Dermis blood vessel endothelial cell (primary cell): ENCODE measurements around the gene PTRHD1. TPM values are rescaled to one million over a fixed set of nuclear protein-coding genes. Genes with fewer than 3 reads are reported as not detected.
A peak's percentile ranks its signal among the peaks of the same experiment; 100 is the strongest.
"Not testable (repeated sequence)": the region's sequence is repeated elsewhere in the genome, so short reads cannot be mapped to it uniquely, and the experiment has no call there.

Experiments
- DNase-seq: peaks from one replicate; pipeline ENCODE4 v3.0.0; 2010
- total RNA-seq: library from RNA; depleted of rRNA; stranded (reverse); fragments of >200 nt; gene quantifications from 2 replicates; pipeline ENCODE4 v1.2.3, GENCODE V29; 2014

The PTRHD1 gene, protein sequence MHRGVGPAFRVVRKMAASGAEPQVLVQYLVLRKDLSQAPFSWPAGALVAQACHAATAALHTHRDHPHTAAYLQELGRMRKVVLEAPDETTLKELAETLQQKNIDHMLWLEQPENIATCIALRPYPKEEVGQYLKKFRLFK
- total RNA-seq: 22.2 and 41.9 TPM in 2 replicates

DNA sequence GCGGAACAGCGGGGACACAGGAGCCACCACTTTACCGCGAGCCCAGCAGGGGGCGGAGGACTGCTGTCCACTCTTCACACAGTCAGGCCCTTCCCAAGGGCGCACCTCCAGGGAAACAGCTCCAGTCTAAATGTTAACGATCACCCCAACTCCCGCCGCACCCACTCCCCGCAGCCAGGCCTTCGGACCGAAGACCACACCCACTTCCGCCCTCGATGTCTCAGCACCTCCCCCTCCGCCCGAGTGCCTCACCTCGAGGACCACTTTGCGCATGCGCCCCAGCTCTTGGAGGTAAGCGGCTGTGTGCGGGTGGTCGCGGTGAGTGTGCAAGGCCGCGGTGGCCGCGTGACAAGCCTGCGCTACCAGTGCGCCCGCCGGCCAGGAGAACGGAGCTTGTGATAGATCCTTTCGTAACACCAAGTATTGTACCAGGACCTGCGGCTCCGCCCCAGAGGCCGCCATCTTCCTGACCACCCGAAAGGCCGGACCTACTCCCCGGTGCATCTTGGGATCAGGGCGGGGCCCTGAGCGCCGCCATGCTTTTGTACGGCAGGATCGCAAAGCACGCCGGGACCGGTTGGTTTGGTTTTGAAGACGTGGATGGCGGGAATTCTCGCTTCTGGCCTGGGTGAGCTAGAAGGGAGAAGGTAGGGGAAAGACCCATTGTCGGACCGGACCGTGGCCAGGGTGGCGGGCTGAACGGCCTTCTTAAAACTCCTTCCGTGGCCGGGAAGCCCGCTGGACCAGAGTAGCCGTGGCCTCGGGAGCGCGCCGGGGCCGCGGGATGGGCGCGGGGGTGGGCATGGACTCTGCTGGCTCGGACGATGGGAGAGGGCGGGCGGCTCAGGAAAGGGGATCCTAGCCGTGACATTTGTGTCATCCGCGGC lies at the start of gene PTRHD1, which contains the start of gene CENPO:
TSS of gene PTRHD1 (minus strand) at position 518 of the 887 bp plus-strand sequence. CDS start at position 504, 14 bp downstream.
TSS of gene CENPO (plus strand) at position 552 of the 887 bp plus-strand sequence. CDS start 495 bp downstream, outside the sequence.
- peak; percentile 98 for DNase-seq

DNA sequence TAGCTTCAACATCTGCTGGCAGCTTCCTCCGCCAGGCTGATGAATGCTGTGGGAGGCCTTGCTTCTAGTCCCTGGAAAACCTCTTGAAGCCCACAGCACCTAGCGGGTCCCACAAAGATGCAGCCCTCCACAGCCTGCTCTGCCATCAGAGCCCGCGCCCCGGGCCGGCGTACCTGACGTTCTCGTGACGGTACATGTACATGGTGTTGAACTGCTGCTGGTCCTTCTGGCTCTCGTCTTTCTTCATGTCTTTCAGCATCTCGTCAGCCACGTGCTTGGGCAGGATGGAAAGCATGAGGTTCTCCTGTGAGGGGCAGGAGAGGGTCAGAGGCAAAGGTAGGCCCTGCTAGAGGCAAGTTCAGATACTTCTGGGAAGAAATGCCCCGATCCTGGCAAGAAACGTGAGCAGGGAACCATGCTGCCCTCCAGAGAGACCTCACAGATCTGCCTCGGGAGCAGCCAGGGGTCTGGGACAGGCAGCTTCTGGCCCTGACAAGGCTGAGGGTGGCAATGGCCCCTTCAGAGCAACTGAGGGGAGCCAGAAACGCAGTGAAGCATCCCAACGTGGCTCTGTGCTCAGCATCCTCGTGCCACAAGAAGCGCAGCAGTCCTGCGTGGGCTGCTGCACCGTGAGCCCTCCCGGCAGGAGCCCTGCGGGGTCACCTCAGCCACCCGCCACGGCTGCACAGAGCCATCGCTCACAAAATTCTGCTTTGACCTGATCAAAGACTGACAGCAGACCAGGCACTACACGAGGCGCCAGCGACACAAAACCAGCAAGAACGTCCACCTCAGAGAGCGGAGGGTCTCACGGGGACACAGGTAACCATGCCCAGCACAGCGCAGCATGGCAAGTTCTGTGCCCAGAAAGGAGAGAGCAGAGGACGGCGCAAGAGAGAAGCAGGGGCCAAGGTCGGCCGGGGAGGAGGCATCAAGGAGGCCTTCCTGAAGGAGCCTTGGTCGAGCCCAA lies 49.2 kb upstream of the PTRHD1 start:
- DNase-seq: no peak

- DNase-seq: no peak
Measured at GRCh38 chr2:24840962-24841945, 48.1 kb upstream of the PTRHD1 start.

- no peak for DNase-seq
Measured at GRCh38 chr2:24840164-24840869, 47.1 kb upstream of the PTRHD1 start.

GRCh38 chr2:24839729-24840128 lies 46.5 kb upstream of the PTRHD1 start:
- DNase-seq: no peak

DNA sequence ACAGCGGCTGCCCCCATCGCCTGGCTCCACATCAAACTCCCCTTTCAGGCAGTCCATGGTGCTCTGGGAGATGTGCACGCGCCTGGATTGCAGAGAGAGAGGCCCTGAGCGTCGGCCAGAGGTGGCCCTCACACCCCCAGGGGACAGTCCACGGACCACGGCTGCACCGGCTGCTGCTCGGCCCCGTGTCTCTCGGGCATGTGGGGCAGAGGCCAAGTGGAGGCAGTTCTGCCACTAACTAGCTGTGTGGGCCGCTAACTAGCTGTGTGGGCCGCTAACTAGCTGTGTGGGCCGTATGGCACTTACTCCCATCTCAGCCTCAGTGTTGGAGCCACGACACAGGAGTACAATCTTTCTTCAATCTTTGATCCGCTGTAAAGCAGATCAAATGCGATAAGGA lies 45.4 kb upstream of the PTRHD1 start:
- no peak for DNase-seq

DNA sequence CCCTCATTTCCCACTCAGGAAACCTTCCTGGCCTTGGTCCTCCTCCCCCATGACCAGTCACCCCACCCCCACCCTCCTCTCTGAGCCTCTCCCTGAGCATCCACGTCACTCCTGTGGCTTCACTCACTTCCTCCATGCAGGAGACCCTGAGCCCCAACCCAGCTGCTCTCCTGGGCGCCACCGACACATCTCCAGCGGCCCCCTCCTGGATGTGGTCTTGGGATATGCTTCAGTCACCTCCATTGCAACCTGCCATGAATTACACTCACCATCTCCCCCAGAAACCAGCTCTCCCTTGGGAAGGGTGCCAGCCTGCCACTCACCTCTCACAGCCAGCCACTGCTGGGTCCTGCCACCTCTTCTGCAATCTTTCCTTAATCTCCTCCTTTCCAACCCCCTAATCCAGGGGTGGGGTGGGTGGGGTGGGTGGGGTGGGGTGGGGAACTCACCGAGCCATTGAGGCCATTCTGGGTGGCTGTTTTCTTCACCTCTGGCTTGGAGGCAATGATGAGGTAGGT lies 44.9 kb upstream of the PTRHD1 start:
- DNase-seq: no peak

GRCh38 chr2:24836706-24837105 lies 43.5 kb upstream of the PTRHD1 start:
- no peak for DNase-seq

DNA sequence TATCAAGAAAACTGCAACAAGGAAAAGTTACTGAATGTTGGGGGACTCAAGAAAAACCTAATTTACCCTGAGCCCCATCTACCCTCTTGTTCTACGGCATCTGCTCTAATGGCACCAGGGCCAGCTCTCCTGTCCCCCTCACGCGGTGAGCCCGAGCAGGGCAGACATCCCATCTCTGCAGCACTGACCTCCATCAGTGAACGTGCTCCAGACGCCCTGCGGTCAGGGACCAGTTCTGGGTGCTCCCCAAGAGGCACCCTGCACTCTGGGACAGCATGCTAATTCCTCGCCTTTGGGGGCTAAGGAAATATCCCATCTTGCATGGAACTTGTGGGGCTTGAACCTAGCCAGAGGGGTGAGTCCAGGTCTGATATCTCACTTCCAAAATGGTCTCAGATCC lies 43.0 kb upstream of the PTRHD1 start:
- DNase-seq: no peak

- not testable (repeated sequence) for DNase-seq
Measured at GRCh38 chr2:24835411-24835810, 42.2 kb upstream of the PTRHD1 start.

DNA sequence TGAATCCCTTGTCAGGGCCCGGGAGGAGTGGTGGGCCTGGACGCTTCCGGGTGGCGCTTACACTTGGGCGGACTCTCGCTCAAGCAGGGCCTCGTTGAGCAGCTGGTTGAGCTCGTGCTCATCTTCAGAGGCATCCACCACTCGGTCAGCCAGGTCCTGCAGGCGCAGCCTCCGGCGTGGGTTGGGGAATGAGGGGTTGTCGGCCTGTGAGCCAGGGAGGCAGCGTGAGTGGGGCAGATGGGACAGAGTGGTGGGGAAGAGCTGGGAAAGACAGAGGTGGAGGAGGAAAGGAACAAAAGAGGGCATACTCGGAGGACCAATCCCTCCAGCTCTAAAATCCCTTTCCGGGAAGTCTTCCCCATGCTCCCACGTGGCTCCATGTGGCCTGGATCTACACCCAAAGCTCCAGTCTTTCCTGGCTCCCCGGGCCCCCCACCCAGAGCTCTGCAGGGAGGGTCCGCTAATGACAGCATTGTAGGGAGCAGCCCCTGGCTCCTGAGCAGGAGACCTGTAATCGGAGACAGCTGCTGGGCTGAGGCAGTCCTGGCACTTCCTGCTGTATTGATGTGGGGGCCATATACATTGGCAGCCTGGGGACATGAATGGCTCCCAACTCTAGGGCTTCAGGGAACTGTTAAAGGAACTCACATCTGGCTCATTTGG lies 41.7 kb upstream of the PTRHD1 start:
- no peak for DNase-seq

- no peak for DNase-seq
Measured at GRCh38 chr2:24833821-24834732, 40.9 kb upstream of the PTRHD1 start.

DNA sequence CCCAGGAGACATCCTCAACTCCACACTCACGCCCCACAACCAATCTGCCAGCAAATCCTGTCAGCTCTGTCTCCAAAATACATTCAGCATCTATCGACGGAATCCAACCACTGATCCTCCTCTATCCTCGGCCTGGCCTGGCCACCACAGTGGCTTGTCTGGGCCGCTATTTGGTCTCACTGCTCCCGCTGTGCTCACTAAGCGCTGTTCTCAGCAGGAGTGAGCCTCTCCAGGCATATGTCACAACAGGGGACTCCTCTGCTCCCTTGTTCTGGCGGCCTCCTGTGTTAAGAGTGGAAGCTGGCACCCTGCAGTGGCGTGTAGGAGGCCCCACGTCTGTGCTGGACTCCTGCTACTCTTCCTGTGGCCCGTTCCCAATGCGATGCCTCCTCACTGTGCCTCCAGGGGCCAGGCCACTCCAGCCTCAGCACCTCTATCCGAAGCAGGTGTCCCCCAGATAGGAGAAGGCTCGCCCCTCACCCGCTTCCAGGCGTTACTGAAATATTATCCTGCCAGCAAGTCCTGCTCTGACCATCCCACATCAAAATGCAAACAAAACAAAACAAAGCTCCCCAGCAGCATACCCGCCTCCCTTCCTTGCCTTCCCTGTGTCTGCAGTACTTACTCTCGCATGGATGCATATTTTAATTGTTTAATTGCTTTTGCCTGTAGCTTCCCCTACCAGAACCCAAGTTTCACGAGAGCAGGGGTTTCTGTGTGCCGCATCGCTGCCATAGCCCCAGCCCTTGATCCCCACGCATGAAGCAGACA lies 39.9 kb upstream of the PTRHD1 start:
- no peak for DNase-seq

DNA sequence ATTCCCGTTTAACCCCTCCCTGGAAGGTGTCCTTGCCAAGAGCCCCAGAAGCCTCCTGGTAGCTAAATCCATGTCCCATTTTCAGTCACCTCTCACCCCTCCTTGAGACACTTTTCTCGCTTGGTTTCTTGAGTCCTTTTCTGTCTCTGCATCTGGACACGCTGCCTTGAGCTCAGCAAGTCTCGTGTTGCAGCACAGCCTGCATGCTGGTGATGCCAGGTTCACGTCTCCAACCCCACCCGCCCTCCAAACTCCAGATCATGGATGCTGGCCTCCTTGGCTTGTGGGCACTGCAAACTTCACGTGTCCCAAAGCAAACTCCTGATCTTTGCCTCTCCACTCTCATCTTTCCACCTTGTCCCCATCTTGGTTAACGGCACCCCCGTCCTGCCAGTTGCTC lies 39.3 kb upstream of the PTRHD1 start:
- DNase-seq: no peak

- DNase-seq: no peak
Measured at GRCh38 chr2:24832073-24832461, 38.9 kb upstream of the PTRHD1 start.

DNA sequence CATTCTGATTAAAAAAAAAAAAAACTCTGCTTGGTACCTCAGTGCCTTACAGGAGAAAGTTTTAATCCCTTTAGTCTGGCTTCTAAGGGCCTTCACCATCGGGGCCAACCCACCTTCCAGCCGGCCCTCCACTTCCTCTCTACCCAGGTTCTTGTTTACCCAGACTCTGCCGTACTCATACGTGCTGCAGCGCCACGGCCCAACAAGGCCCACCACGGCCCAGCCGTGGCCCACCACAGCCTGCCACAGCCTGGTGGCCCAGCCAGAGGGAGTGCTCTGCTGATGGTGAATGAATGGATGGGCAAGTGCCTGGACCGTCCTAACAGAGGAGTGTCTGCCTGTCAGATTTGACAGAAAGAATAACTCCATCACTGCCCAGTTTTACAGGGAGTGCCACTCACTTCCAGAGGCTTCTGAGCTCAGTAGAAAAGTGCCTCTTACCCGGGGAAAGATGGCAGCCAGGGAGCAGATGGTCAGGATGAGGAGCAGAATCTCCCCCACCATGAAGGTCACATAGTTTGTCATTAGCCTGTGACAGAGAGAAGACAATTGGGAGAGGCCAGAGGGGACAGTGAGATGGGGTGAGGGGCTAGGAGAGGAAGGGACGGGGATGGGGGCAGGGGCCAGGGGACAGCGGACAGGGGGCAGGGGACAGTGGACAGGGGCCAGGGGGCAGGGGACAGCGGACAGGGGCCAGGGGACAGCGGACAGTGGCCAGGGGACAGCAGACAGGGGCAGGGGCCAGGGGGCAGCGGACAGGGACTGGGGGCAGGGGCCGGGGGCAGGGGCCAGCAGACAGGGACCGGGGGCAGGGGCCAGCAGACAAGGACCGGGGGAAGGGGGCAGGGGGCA lies 38.3 kb upstream of the PTRHD1 start:
- no peak for DNase-seq

GRCh38 chr2:24830786-24831185 lies 37.6 kb upstream of the PTRHD1 start:
- no peak for DNase-seq
